HG02571 (cell line): ENCODE measurements around the gene CAMKMT.

ENCODE experiments used
- ATAC-seq: cut with Tn5 transposase; IDR thresholded peaks from one replicate; pipeline ENCODE4 v1.9.1; 2021; ENCODE audit warnings: mild to moderate bottlenecking, moderate library complexity; ENCODE audit not compliant: unreplicated experiment

The CAMKMT gene

GRCh38 chr2:44443517-44443916 lies 81.8 kb downstream of the CAMKMT start:
- ATAC-seq: no peak

GRCh38 chr2:44444881-44445280 lies 83.1 kb downstream of the CAMKMT start:
- ATAC-seq: no peak

- ATAC-seq: no peak
Observed at GRCh38 chr2:44448860-44449527, 87.2 kb downstream of the CAMKMT start.

- ATAC-seq: no peak
Observed at GRCh38 chr2:44450082-44450481, 88.3 kb downstream of the CAMKMT start.

DNA sequence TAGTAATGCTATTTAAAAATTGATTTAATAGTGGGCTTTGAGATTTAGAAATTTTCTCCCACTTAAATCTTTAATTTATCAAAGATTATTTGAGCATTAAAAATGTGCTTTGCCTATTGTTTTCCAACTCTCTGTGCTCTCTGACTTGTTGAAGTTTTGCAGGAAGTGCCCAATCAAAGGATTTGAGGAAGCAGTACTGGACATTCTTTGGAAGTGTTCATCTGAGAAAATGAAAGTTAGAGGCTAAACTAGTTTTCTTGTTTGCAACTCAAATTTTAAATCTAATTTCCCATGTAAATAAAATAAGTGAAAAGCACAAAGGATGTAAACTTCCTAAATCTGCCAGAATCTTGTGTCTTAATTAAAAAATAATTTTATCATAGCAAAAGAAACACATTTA lies 89.1 kb downstream of the CAMKMT start:
- ATAC-seq: no peak

DNA sequence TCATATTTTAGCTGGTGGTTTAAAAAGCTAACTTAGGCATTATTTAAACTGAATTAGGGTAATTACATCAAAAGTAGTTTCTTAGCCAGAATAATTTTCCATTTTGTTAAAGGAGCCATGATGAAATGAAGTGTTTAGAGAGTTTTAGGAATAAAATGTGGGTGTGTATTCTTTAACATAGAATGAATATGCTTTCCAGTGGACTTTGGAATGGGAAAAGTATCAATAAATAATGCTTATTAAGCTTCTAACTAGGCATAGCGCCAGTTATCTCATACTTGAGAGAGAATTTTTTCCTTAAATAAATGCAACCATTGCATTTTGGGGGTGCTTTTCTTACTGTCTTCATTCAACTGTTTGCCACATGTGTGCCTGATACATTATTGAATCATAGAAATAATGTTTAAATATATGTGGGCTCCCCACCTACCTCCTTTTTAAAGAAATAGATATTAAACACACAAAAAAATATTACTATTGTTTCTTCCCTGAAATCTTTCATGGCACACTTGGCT lies 90.4 kb downstream of the CAMKMT start:
- ATAC-seq: no peak

- ATAC-seq: no peak
Observed at GRCh38 chr2:44453259-44453658, 91.5 kb downstream of the CAMKMT start.

DNA sequence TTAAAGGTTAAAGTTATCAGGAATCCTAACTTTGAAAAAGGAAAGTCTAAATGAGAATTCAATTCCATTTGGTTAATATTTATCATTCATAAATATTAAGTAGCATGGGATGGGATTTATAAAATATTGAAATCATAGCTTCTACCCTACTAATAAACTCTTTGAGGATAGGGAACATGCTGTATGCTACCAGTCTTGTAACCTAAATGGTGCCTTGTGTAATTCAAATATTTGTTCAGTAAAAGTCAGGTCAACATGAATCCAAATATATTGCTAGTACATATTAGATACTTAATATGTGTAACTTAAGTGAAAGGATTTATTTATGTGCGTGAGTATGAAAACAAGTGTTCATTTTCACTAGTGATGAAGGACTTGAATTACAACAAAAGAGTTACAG lies 94.1 kb downstream of the CAMKMT start:
- no peak for ATAC-seq

GRCh38 chr2:44456946-44457345 lies 95.2 kb downstream of the CAMKMT start:
- no peak for ATAC-seq

DNA sequence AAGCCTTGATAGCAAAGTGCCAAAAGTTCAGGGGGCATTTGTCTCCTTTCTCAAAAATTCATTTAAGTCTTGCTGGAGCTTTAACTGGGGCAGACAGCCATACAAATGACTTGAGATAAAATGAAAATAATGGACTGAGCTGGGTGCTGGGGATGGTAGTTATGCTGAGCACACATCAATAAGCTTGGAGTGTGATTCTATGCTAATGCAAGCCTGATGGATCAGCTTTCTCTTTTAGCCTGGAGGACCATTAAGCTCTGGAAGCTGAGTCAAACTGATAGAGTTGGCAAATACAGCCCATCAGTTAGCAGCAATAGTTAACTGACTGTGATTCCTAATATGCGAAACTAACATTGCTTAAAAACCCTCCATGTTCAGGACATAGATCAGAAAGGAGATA lies 98.0 kb downstream of the CAMKMT start:
- no peak for ATAC-seq

- no peak for ATAC-seq
Observed at GRCh38 chr2:44462934-44463849, 101.4 kb downstream of the CAMKMT start.

DNA sequence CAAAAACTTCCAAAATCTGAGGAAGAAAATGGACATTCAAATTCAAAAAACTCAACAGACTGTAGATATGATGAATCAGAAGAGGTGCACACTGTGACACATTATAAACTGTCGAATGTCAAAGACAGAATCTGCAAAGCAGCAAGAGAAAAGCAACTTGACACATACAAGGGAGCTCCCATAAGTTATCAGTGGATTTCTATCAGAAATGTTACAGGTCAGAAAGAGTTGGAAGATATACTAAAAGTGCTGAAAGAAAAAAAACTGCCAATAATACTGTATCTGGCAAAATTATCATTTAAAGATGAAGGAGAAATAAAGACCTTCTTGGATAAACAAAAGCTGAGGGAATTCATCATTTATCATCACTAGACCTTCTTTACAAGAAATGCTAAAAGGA lies 102.7 kb downstream of the CAMKMT start:
- ATAC-seq: no peak

GRCh38 chr2:44470151-44470550 lies 108.4 kb downstream of the CAMKMT start:
- ATAC-seq: no peak

GRCh38 chr2:44477657-44478414 lies 116.1 kb downstream of the CAMKMT start:
- ATAC-seq: no peak

- peak; percentile 89 for ATAC-seq
Observed at GRCh38 chr2:44479127-44479887, 117.6 kb downstream of the CAMKMT start.

- ATAC-seq: no peak
Observed at GRCh38 chr2:44480068-44480467, 118.3 kb downstream of the CAMKMT start.

- no peak for ATAC-seq
Observed at GRCh38 chr2:44487052-44487451, 125.3 kb downstream of the CAMKMT start.

- no peak for ATAC-seq
Observed at GRCh38 chr2:44490726-44491125, 129.0 kb downstream of the CAMKMT start.

DNA sequence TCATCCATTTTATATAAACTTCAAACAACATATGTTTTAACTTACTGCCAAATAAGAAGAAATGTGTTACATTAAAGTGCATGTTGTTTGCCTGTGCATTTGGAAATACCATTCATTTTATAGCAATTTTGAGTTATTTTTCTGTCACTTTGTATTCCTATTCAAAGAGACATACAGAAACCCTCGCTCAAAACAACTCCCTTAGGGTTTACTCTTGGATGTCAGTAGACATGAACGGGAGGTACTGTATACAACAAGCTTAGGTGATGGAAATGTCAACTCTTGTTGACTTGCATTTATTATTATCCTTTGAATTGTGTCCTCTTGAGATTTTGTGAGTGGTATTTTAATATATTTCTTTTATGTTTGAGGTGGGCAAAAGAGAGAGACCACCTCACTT lies 132.3 kb downstream of the CAMKMT start:
- ATAC-seq: no peak

- ATAC-seq: no peak
Observed at GRCh38 chr2:44495035-44495434, 133.3 kb downstream of the CAMKMT start.

- ATAC-seq: no peak
Observed at GRCh38 chr2:44495544-44495943, 133.8 kb downstream of the CAMKMT start.
